Caco-2 (cell line): ENCODE results near the gene SLC14A1. TPM values are rescaled to one million over a fixed set of nuclear protein-coding genes. Genes with fewer than 3 reads are reported as not detected.

ENCODE experiments used
- BruUV-seq: library from RNA; stranded (reverse); fragments of 400-500 nt; replicated peaks from 2 replicates; lab custom pipeline; 2021; lab: Mats Ljungman, UMichigan
- CTCF ChIA-PET: fragments of 300-600 bp; sonication (Branson Sonifier 250); formaldehyde crosslinking; loops from one replicate; lab custom pipeline; 2022; ENCODE audit warnings: antibody characterized with exemption; lab: Charles Lee
- POLR2A ChIA-PET: fragments of 300-600 bp; sonication (Branson Sonifier 250); formaldehyde crosslinking; loops from one replicate; lab custom pipeline; 2022; ENCODE audit warnings: antibody characterized with exemption; lab: Charles Lee
- DNase-seq, 2 experiments: peaks; one replicate each; pipeline versions ENCODE4 v3.0.0 to v3.0.0-alpha.2; 2020 to 2022
- H3K27me3 ChIP-seq: replicated peaks from 2 replicates; pipeline ENCODE4 v1.6.0; 2011; ENCODE audit warnings: low read length; ENCODE audit not compliant: control insufficient read depth, insufficient read depth
- H3K36me3 ChIP-seq: 2 replicates; pipeline ENCODE4 v1.5.1; 2011; ENCODE audit warnings: low read length; ENCODE audit not compliant: control insufficient read depth, insufficient read depth
- H3K4me1 ChIP-seq: fragments of 250-450 bp; sonication (Bioruptor Pico); 2 replicates; pipeline ENCODE4 v1.5.1; 2020; ENCODE audit warnings: mild to moderate bottlenecking
- H3K4me3 ChIP-seq: 2 replicates; pipeline ENCODE4 v1.5.1; 2011; ENCODE audit warnings: low read depth, mild to moderate bottlenecking, control low read depth, low read length
- H3K9me3 ChIP-seq: fragments of 250-450 bp; sonication (Bioruptor Pico); 2 replicates; pipeline ENCODE4 v1.5.1; 2020; ENCODE audit warnings: mild to moderate bottlenecking, moderate library complexity
- H3K27ac Mint-ChIP-seq: one replicate; pipeline ENCODE4 v1.8.0; 2022; ENCODE audit warnings: mixed read lengths; ENCODE audit not compliant: unreplicated experiment
- H3K27me3 Mint-ChIP-seq: one replicate; pipeline ENCODE4 v1.8.0; 2022; ENCODE audit warnings: mixed read lengths; ENCODE audit not compliant: insufficient read depth, unreplicated experiment
- H3K36me3 Mint-ChIP-seq: one replicate; pipeline ENCODE4 v1.8.0; 2022; ENCODE audit warnings: mild to moderate bottlenecking, mixed read lengths; ENCODE audit not compliant: insufficient read depth, unreplicated experiment
- H3K4me1 Mint-ChIP-seq: one replicate; pipeline ENCODE4 v1.8.0; 2022; ENCODE audit warnings: low read depth, mixed read lengths; ENCODE audit not compliant: unreplicated experiment
- H3K4me3 Mint-ChIP-seq: one replicate; pipeline ENCODE4 v1.8.0; 2022; ENCODE audit warnings: mild to moderate bottlenecking, moderate library complexity, mixed read lengths; ENCODE audit not compliant: unreplicated experiment
- H3K9me3 Mint-ChIP-seq: one replicate; pipeline ENCODE4 v1.8.0; 2022; ENCODE audit warnings: mixed read lengths; ENCODE audit not compliant: unreplicated experiment
- CTCF ChIP-seq, 2 experiments: fragments of 200-600 bp in 1 of 2; IDR thresholded peaks; 1 replicate in 1 of 2; 2 replicates in 1 of 2; pipeline versions ENCODE4 v1.5.1 to v1.8.0; 2011 to 2022; ENCODE audit warnings: antibody characterized with exemption in 1 of 2, control low read depth in 1 of 2, inconsistent platforms in 1 of 2, low read depth in 1 of 2, low read length in 1 of 2, mild to moderate bottlenecking in 1 of 2, moderate library complexity in 1 of 2; ENCODE audit not compliant: insufficient read depth in 1 of 2, severe bottlenecking in 1 of 2, unreplicated experiment in 1 of 2
- intact Hi-C: fragments of 100-400 bp; cut with micrococcal nuclease; formaldehyde crosslinking; loops from one replicate; pipeline ENCODE4 v1.10.0; 2022; ENCODE audit not compliant: unreplicated experiment
- total RNA-seq: library from RNA; stranded (reverse); gene quantifications from 2 replicates; pipeline ENCODE4 v1.2.3, GENCODE V29; 2022

SLC14A1 gene
- total RNA-seq, 1 experiment from 2014 or later = not detected

GRCh38 chr18:45786941-45787340 lies 63.0 kb downstream of the SLC14A1 start:
- no peak for DNase-seq
- H3K4me1 Mint-ChIP-seq = peaks cover 9% of the 10 kb centered on the region
- Histone ChIP-seq H3K27me3 (no peaks in the 10 kb centered on the region), H3K36me3 (no peaks in the 10 kb centered on the region), H3K4me3 (no peak overlapping the region), H3K9me3 (no peaks in the 10 kb centered on the region), H3K4me1 (peaks cover 14% of the 10 kb centered on the region)
- intact Hi-C loops = no loop called here
- H3K4me3 Mint-ChIP-seq = no peak overlapping the region
- ChIA-PET CTCF (no interaction called here), POLR2A (no interaction called here)
- no peaks in the 10 kb centered on the region for H3K36me3 Mint-ChIP-seq
- H3K27me3 Mint-ChIP-seq = no peaks in the 10 kb centered on the region
- H3K9me3 Mint-ChIP-seq = no peaks in the 10 kb centered on the region
- H3K27ac Mint-ChIP-seq = no peak overlapping the region
- BruUV-seq = no TSS peak
- TF ChIP-seq CTCF (IDR thresholded peaks at IDR 0.05; ENCODE audit: insufficient read depth in 1 of 2, low read depth in 1 of 2, low read length in 1 of 2, severe bottlenecking in 1 of 2, unreplicated experiment in 1 of 2) = no peak

GRCh38 chr18:45787346-45787745 lies 63.4 kb downstream of the SLC14A1 start:
- TF ChIP-seq CTCF (IDR thresholded peaks at IDR 0.05; ENCODE audit: insufficient read depth in 1 of 2, low read depth in 1 of 2, low read length in 1 of 2, severe bottlenecking in 1 of 2, unreplicated experiment in 1 of 2) = no peak
- Histone ChIP-seq H3K4me3 (no peak overlapping the region), H3K4me1 (peaks cover 14% of the 10 kb centered on the region), H3K9me3 (no peaks in the 10 kb centered on the region), H3K27me3 (no peaks in the 10 kb centered on the region), H3K36me3 (no peaks in the 10 kb centered on the region)
- ChIA-PET POLR2A (no interaction called here), CTCF (no interaction called here)
- Mint-ChIP-seq H3K4me1 (peaks cover 9% of the 10 kb centered on the region), H3K9me3 (no peaks in the 10 kb centered on the region), H3K4me3 (no peak overlapping the region), H3K27ac (no peak overlapping the region), H3K27me3 (no peaks in the 10 kb centered on the region), H3K36me3 (no peaks in the 10 kb centered on the region)
- BruUV-seq = no TSS peak
- no peak for DNase-seq
- intact Hi-C loops = no loop called here

GRCh38 chr18:45788861-45789260 lies 64.9 kb downstream of the SLC14A1 start:
- Mint-ChIP-seq H3K36me3 (no peaks in the 10 kb centered on the region), H3K27ac (no peak overlapping the region), H3K9me3 (no peaks in the 10 kb centered on the region), H3K4me1 (no peaks in the 10 kb centered on the region), H3K27me3 (no peaks in the 10 kb centered on the region), H3K4me3 (no peak overlapping the region)
- no TSS peak for BruUV-seq
- no peaks in the 10 kb centered on the region for H3K27me3 ChIP-seq
- H3K9me3 ChIP-seq = no peaks in the 10 kb centered on the region
- H3K36me3 ChIP-seq = no peaks in the 10 kb centered on the region
- H3K4me1 ChIP-seq = peaks cover under 1% of the 10 kb centered on the region
- CTCF ChIA-PET = no interaction called here
- POLR2A ChIA-PET = no interaction called here
- no peak for TF ChIP-seq CTCF (IDR thresholded peaks at IDR 0.05; ENCODE audit: insufficient read depth in 1 of 2, low read depth in 1 of 2, low read length in 1 of 2, severe bottlenecking in 1 of 2, unreplicated experiment in 1 of 2)
- intact Hi-C loops = no loop called here
- H3K4me3 ChIP-seq = no peak overlapping the region
- no peak for DNase-seq
